Urothelium cell line (cell line): ENCODE results near the gene PUDP.
"Not testable (repeated sequence)": the region's sequence is repeated elsewhere in the genome, so short reads cannot be mapped to it uniquely, and the experiment has no call there.

ENCODE experiments used
- DNase-seq: peaks from one replicate; pipeline ENCODE4 v3.0.0; 2011; ENCODE audit warnings: low spot score, mixed read lengths
- FAIRE-seq: peaks from 2 replicates; lab custom pipeline; 2011; peaks lifted over from hg19 to GRCh38; lab: Jason Lieb, UNC

The PUDP gene

GRCh38 chrX:7110821-7111276 lies 37.1 kb downstream of the PUDP start:
- FAIRE-seq (no peak), DNase-seq (no peak)

- no peak for DNase-seq
- FAIRE-seq, result no peak
These were observed 37.8 kb downstream of the PUDP start for GRCh38 chrX:7109838-7110793.

GRCh38 chrX:7109049-7109531 lies 38.9 kb downstream of the PUDP start:
- FAIRE-seq, result no peak
- DNase-seq, result no peak

- DNase-seq (no peak), FAIRE-seq (no peak)
These were observed 39.9 kb downstream of the PUDP start for GRCh38 chrX:7108030-7108429.

- DNase-seq, result no peak
- FAIRE-seq, result no peak
These were observed 41.3 kb downstream of the PUDP start for GRCh38 chrX:7106649-7107048.

GRCh38 chrX:7102119-7102518 lies 45.8 kb downstream of the PUDP start:
- DNase-seq (no peak), FAIRE-seq (no peak)

GRCh38 chrX:7100022-7100421 lies 47.9 kb downstream of the PUDP start:
- FAIRE-seq (no peak), DNase-seq (no peak)

GRCh38 chrX:7095657-7096056 lies 52.3 kb downstream of the PUDP start:
- DNase-seq, FAIRE-seq: not testable (repeated sequence)

- FAIRE-seq, result no peak
- DNase-seq, result no peak
These were observed 54.6 kb downstream of the PUDP start for GRCh38 chrX:7093305-7093704.

- no peak for DNase-seq
- FAIRE-seq, result no peak
These were observed 55.4 kb downstream of the PUDP start for GRCh38 chrX:7092543-7092942.

GRCh38 chrX:7091923-7092322 lies 56.0 kb downstream of the PUDP start:
- DNase-seq (no peak), FAIRE-seq (no peak)

GRCh38 chrX:7090641-7091040 lies 57.3 kb downstream of the PUDP start:
- DNase-seq, result no peak
- no peak for FAIRE-seq

GRCh38 chrX:7088968-7089615 lies 58.9 kb downstream of the PUDP start:
- no peak for FAIRE-seq
- DNase-seq, result no peak

GRCh38 chrX:7086384-7086783 lies 61.6 kb downstream of the PUDP start:
- no peak for FAIRE-seq
- DNase-seq, result no peak

GRCh38 chrX:7085879-7086278 lies 62.1 kb downstream of the PUDP start:
- DNase-seq, result no peak
- FAIRE-seq, result no peak

- no peak for FAIRE-seq
- no peak for DNase-seq
These were observed 63.1 kb downstream of the PUDP start for GRCh38 chrX:7084841-7085240.

- DNase-seq (peak; percentile 42), FAIRE-seq (no peak)
These were observed 64.2 kb downstream of the PUDP start for GRCh38 chrX:7083468-7084396.

GRCh38 chrX:7083021-7083420 lies 64.9 kb downstream of the PUDP start:
- FAIRE-seq (no peak), DNase-seq (no peak)

- no peak for DNase-seq
- no peak for FAIRE-seq
These were observed 65.4 kb downstream of the PUDP start for GRCh38 chrX:7082556-7082955.

GRCh38 chrX:7077241-7078230 lies 70.4 kb downstream of the PUDP start:
- no peak for FAIRE-seq

More at GRCh38 chrX:7077241-7078230, 70.4 kb downstream of the PUDP start:
- DNase-seq, result no peak
